HL-60 (cell line): ENCODE results near the gene ZNF664.

ENCODE experiments used
- DNase-seq, 2 experiments: peaks; one replicate each; pipeline ENCODE4 v3.0.0-alpha.2; 2010 to 2020; ENCODE audit warnings: low read depth in 1 of 2, low spot score in 1 of 2
- H3K27ac ChIP-seq: fragments of 250-450 bp; sonication (Bioruptor Pico); replicated peaks from 2 replicates; pipeline ENCODE4 v1.5.1; 2020; ENCODE audit warnings: mild to moderate bottlenecking, moderate library complexity
- H3K27me3 ChIP-seq: fragments of 250-450 bp; sonication (Bioruptor Pico); 2 replicates; pipeline ENCODE4 v1.5.1; 2021; ENCODE audit warnings: mild to moderate bottlenecking, moderate library complexity; ENCODE audit not compliant: insufficient read depth, poor library complexity, severe bottlenecking
- H3K4me3 ChIP-seq: replicated peaks from 2 replicates; pipeline ENCODE4 v1.5.1; 2011; ENCODE audit warnings: mild to moderate bottlenecking, control low read depth, low read length; ENCODE audit not compliant: insufficient read depth
- CTCF ChIP-seq: IDR thresholded peaks from one replicate; pipeline ENCODE4 v1.5.1; 2011; ENCODE audit warnings: low read length, control low read depth, inconsistent platforms; ENCODE audit not compliant: insufficient read depth
- GABPA ChIP-seq: IDR thresholded peaks from 2 replicates; pipeline ENCODE4 v1.6.1; 2012; ENCODE audit warnings: low read depth
- POLR2AphosphoS5 ChIP-seq: IDR thresholded peaks from 2 replicates; pipeline ENCODE4 v1.6.1; 2012; ENCODE audit warnings: low read depth
- REST ChIP-seq: IDR thresholded peaks from 2 replicates; pipeline ENCODE4 v1.6.1; 2012; ENCODE audit warnings: low read depth; ENCODE audit not compliant: insufficient replicate concordance
- SPI1 ChIP-seq: IDR thresholded peaks from 2 replicates; pipeline ENCODE4 v1.6.1; 2012; ENCODE audit warnings: low read depth, mild to moderate bottlenecking, borderline replicate concordance

Gene ZNF664

GRCh38 chr12:123976227-123976826 lies 3.3 kb downstream of the ZNF664 start:
- TF ChIP-seq SPI1 = no peak
- TF ChIP-seq REST = no peak
- TF ChIP-seq CTCF = no peak
- Histone ChIP-seq H3K4me3 (no peak overlapping the region), H3K27ac (no peak overlapping the region), H3K27me3 (no peaks in the 10 kb centered on the region)
- DNase-seq = no peak

- Histone ChIP-seq H3K27me3 (no peaks in the 10 kb centered on the region), H3K27ac (no peak overlapping the region), H3K4me3 (no peak overlapping the region)
- no peak for TF ChIP-seq POLR2AphosphoS5
- no peak for TF ChIP-seq REST
- TF ChIP-seq CTCF = no peak
- no peak for TF ChIP-seq GABPA
- no peak for TF ChIP-seq SPI1
- DNase-seq = no peak
Measured at GRCh38 chr12:123979566-123979965, 6.6 kb downstream of the ZNF664 start.

GRCh38 chr12:123982269-123982668 lies 9.3 kb downstream of the ZNF664 start:
- Histone ChIP-seq H3K4me3 (no peak overlapping the region), H3K27ac (no peak overlapping the region), H3K27me3 (no peaks in the 10 kb centered on the region)
- DNase-seq = no peak
- TF ChIP-seq REST (no peak), SPI1 (no peak), CTCF (no peak), POLR2AphosphoS5 (no peak), GABPA (no peak)
